Prostate gland (tissue), 2 donors: ENCODE results near the gene RAET1L. TPM values are rescaled to one million over a fixed set of nuclear protein-coding genes. Genes with fewer than 3 reads are reported as not detected.
"Not testable (repeated sequence)": the region's sequence is repeated elsewhere in the genome, so short reads cannot be mapped to it uniquely, and the experiment has no call there.

Experiments used
- DNase-seq: peaks from one replicate; pipeline ENCODE4 v3.0.0-alpha.2; 2019; ENCODE audit warnings: low spot score
- H3K27ac ChIP-seq, 2 donors: fragments of 200-600 bp; sonication (generic); 2 replicates each; pipeline ENCODE4 v1.5.1; 2017 to 2019
- H3K27me3 ChIP-seq: fragments of 200-600 bp; sonication (generic); replicated peaks from 2 replicates; pipeline ENCODE4 v1.5.1; 2019; ENCODE audit not compliant: insufficient read depth
- H3K36me3 ChIP-seq, 2 donors: fragments of 200-600 bp; sonication (generic); 1 replicate in 1 of 2; 2 replicates in 1 of 2; pipeline versions ENCODE4 v1.5.1 to v1.8.1; 2017 to 2019
- H3K4me1 ChIP-seq: fragments of 200-600 bp; sonication (generic); replicated peaks from 2 replicates; pipeline ENCODE4 v1.5.1; 2019
- H3K4me3 ChIP-seq, 2 donors: fragments of 200-600 bp; sonication (generic); 2 replicates each; pipeline ENCODE4 v1.5.1; 2017 to 2019
- H3K9me3 ChIP-seq: fragments of 200-600 bp; sonication (generic); 2 replicates; pipeline ENCODE4 v1.5.1; 2017
- POLR2A ChIP-seq: fragments of 450-650 bp; IDR thresholded peaks from one replicate; pipeline ENCODE4 v1.6.1; 2016; ENCODE audit warnings: antibody characterized with exemption, mild to moderate bottlenecking
- POLR2AphosphoS5 ChIP-seq: sonication (generic); formaldehyde crosslinking; IDR thresholded peaks from one replicate; pipeline ENCODE4 v1.6.1; 2017; ENCODE audit warnings: antibody characterized with exemption
- WGBS: methylation state at CpG from one replicate; pipeline ENCODE4 v1.1.5; 2018; 5-methylcytosine and 5-hydroxymethylcytosine counted together
- intact Hi-C: fragments of 100-400 bp; cut with DNase I; formaldehyde crosslinking; loops from one replicate; pipeline ENCODE4 v1.14.2; 2022
- total RNA-seq, 2 donors: library from RNA; depleted of rRNA; stranded (reverse); fragments of >200 nt; gene quantifications; one replicate each; pipeline ENCODE4 v1.1.0, GENCODE V29; 2016
- TF ChIP-seq, protein P1 (sequence below), 4 experiments: fragments of 200-600 bp in 2 of 4; fragments of 450-650 bp in 2 of 4; sonication (generic) in 2 of 4; IDR thresholded peaks; 1 replicate in 3 of 4; 2 replicates in 1 of 4; pipeline ENCODE4 v1.5.1; 2016 to 2019; ENCODE audit warnings: antibody characterized with exemption in 4 of 4, mild to moderate bottlenecking in 2 of 4, moderate library complexity in 2 of 4

The RAET1L gene
- total RNA-seq, 2 donors from 2014 or later, result not detected

DNA sequence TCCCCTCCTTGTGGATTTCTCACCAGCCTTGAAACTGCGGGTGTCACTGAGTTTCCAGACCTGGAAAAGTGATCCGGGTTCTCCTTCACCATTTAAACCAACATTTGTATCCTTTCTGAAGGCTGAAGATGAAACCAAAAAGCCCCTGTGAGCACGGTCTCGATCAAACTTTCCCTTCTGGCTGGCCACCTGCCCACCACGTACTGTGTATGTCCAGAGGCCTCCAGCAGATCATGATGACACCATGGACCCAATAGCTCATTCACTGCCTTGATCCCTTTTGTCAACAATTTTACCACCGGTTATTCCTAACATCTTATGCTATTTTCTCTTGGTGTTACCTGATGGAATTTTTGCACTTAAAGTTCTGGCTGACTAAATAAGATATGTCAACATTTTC, 46.0 kb downstream of the RAET1L start:
- H3K4me1 ChIP-seq, result no peaks in the 10 kb centered on the region
- intact Hi-C loops, result no loop called here
- DNase-seq, result no peak
- no peak overlapping the region for H3K27ac ChIP-seq
- H3K9me3 ChIP-seq, result no peaks in the 10 kb centered on the region
- TF ChIP-seq POLR2A (no peak), POLR2AphosphoS5 (no peak)
- TF ChIP-seq, protein P1, sequence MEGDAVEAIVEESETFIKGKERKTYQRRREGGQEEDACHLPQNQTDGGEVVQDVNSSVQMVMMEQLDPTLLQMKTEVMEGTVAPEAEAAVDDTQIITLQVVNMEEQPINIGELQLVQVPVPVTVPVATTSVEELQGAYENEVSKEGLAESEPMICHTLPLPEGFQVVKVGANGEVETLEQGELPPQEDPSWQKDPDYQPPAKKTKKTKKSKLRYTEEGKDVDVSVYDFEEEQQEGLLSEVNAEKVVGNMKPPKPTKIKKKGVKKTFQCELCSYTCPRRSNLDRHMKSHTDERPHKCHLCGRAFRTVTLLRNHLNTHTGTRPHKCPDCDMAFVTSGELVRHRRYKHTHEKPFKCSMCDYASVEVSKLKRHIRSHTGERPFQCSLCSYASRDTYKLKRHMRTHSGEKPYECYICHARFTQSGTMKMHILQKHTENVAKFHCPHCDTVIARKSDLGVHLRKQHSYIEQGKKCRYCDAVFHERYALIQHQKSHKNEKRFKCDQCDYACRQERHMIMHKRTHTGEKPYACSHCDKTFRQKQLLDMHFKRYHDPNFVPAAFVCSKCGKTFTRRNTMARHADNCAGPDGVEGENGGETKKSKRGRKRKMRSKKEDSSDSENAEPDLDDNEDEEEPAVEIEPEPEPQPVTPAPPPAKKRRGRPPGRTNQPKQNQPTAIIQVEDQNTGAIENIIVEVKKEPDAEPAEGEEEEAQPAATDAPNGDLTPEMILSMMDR (IDR thresholded peaks at IDR 0.05), result no peak
- no peaks in the 10 kb centered on the region for H3K36me3 ChIP-seq
- H3K4me3 ChIP-seq, result no peak overlapping the region
- H3K27me3 ChIP-seq, result peaks cover 8% of the 10 kb centered on the region
- WGBS, result 80% methylated on average over 6 of the region's 6 CpGs

DNA sequence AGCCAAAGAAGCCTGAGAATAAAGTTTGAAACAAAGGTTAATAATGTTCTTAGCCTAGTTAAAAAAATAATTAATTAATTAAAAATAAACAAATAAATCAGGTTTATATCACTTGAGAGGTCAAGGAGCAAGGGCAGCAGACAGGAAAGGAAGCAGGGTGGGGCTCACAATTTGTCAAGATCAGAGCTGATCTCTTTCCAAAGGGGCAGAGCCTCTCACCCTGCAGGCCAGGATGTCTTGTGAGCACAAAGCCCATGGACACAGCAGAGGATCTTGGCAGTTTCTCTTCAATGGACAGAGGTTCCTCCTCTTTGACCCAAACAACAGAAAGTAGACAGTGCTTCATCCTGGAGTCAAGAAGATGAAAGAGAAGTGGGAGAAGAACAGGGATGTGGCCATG, 46.7 kb downstream of the RAET1L start:
- intact Hi-C loops, result no loop called here
- Histone ChIP-seq H3K27me3 (peaks cover 11% of the 10 kb centered on the region), H3K4me3 (no peak overlapping the region), H3K36me3 (no peaks in the 10 kb centered on the region), H3K27ac (no peak overlapping the region), H3K9me3 (no peaks in the 10 kb centered on the region), H3K4me1 (no peaks in the 10 kb centered on the region)
- DNase-seq, result no peak
- TF ChIP-seq, protein P1 (IDR thresholded peaks at IDR 0.05), result no peak
- no peak for TF ChIP-seq POLR2AphosphoS5
- no peak for TF ChIP-seq POLR2A

DNA sequence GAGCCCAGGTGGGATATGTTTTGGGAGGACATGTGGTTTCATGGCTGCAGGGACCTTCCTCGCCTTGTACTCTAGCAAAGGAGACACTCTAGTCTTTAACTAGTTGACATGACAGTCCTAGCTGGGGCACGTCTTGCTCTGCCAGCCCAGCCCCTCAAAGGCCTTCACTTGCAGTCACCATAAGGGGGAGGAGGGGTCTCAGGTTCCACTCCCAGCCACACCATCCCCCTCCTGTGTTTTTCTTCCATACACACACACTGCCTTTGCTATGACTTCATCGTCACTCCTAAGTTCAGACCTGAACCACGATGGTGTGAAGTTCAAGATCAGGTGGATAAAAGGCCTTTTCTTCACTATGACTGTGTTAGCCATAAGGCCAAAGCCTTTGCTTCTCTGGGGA, 48.1 kb downstream of the RAET1L start:
- H3K36me3 ChIP-seq, result no peaks in the 10 kb centered on the region
- H3K27me3 ChIP-seq, result peaks cover 6% of the 10 kb centered on the region
- no peak overlapping the region for H3K4me3 ChIP-seq
- no peak overlapping the region for H3K27ac ChIP-seq
- WGBS, result 70% methylated on average over 4 of the region's 4 CpGs
- no peaks in the 10 kb centered on the region for H3K4me1 ChIP-seq
- no peaks in the 10 kb centered on the region for H3K9me3 ChIP-seq
- no peak for TF ChIP-seq POLR2AphosphoS5
- TF ChIP-seq, protein P1 (IDR thresholded peaks at IDR 0.05), result no peak
- TF ChIP-seq POLR2A, result no peak
- no peak for DNase-seq
- intact Hi-C loops, result no loop called here

DNA sequence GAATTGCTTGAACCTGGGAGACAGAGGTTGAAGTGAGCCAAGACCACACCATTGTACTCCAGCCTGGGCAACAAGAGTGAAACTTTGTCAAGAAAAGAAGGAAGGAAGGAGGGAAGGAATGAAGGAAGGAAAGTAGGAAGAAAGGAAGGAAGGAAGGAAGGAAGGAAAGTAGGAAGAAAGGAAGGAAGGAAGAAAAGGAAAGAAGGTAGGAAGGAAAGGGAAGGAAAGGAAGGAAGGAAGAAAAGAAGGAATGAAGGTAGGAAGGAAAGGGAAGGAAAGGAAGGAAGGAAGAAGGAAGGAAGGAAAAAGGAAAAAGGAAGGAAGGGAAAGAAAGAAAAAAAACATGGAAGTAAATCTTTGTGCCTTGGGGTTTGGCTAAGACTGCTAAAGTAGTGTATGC, 49.9 kb downstream of the RAET1L start:
- TF ChIP-seq POLR2AphosphoS5 (no peak), POLR2A (no peak)
- TF ChIP-seq, protein P1 (IDR thresholded peaks at IDR 0.05), result no peak
- no peak overlapping the region for H3K4me3 ChIP-seq
- no peaks in the 10 kb centered on the region for H3K9me3 ChIP-seq
- H3K36me3 ChIP-seq, result no peaks in the 10 kb centered on the region
- no peaks in the 10 kb centered on the region for H3K4me1 ChIP-seq
- H3K27me3 ChIP-seq, result peaks cover 3% of the 10 kb centered on the region
- no peak for DNase-seq
- H3K27ac ChIP-seq, result no peak overlapping the region
- intact Hi-C loops, result no loop called here

DNA sequence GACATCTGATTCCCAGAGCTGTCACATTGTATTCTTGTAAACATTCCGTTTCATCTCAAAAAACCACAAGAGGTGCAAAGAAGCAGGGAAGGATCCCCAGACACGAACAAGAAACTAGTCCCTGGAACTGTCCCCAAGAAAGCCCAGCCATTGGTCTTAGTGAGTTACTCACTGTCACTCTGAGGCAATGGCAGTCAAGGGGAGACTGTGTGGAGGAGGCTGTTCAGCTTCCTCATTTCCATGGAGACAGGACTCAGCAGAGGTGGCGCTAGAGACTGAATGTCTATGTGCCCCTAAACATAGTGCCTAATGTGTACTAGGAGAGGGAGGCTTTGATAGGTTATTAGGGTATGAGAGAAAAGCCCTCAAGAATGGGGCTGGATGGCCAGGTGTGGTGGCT, 50.5 kb downstream of the RAET1L start:
- 26% methylated on average over 3 of the region's 3 CpGs for WGBS
- peaks cover 3% of the 10 kb centered on the region for H3K27me3 ChIP-seq

DNA sequence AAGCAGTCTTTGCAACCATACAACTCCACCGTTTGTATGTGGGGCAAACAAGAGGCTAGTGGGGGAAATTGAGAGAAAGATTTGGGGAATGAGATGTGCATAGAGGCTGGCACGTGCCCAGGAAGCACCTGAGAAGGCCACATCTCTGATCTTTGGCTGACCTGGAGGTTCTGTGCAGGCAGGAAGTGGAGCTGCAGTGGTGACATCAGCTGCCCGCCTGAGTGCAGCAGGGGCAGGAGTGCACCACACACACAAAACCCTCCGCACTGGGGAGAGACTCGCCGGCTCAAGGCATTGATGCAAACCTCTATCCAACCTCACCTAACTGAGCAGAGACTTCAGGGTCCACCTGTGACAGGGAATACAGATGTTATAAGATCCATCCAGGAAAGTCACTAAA, 50.9 kb downstream of the RAET1L start:
- H3K36me3 ChIP-seq, H3K9me3 ChIP-seq, H3K27ac ChIP-seq, DNase-seq, H3K27me3 ChIP-seq, H3K4me3 ChIP-seq, H3K4me1 ChIP-seq, intact Hi-C loops: not testable (repeated sequence)
- 48% methylated on average over 6 of the region's 6 CpGs for WGBS

More for the DNA sequence above, 50.5 kb downstream of the RAET1L start:
- DNase-seq, result no peak
- no peak for TF ChIP-seq POLR2AphosphoS5
- TF ChIP-seq, protein P1 (IDR thresholded peaks at IDR 0.05), result no peak
- no peak for TF ChIP-seq POLR2A
- H3K9me3 ChIP-seq, result no peaks in the 10 kb centered on the region
- no peaks in the 10 kb centered on the region for H3K36me3 ChIP-seq
- intact Hi-C loops, result no loop called here
- H3K4me3 ChIP-seq, result no peak overlapping the region
- H3K4me1 ChIP-seq, result no peaks in the 10 kb centered on the region
- no peak overlapping the region for H3K27ac ChIP-seq
